Neural cell (in vitro differentiated cells): Measurements from ENCODE around the gene CRPPA. TPM values are rescaled to one million over a fixed set of nuclear protein-coding genes. Genes with fewer than 3 reads are reported as not detected.

Experiments
- H2AFZ ChIP-seq: fragments of 200-600, 300-800 bp; sonication (generic), shearing (Covaris generic); 2 replicates; pipeline ENCODE4 v1.6.0; 2014; ENCODE audit warnings: low read depth, mild to moderate bottlenecking, antibody characterized with exemption, low read length, moderate library complexity
- H3F3A ChIP-seq: fragments of 200-600 bp; shearing (Covaris generic); 2 replicates; pipeline ENCODE4 v1.6.1; 2016; ENCODE audit warnings: mild to moderate bottlenecking, moderate library complexity, mixed read lengths, antibody characterized with exemption, low read length; ENCODE audit not compliant: insufficient read depth, poor library complexity, severe bottlenecking
- H3K27ac ChIP-seq: fragments of 200-600, 300-800 bp; sonication (generic), shearing (Covaris generic); 2 replicates; pipeline ENCODE4 v1.5.1; 2014; ENCODE audit warnings: mild to moderate bottlenecking, low read length, moderate library complexity
- H3K27me3 ChIP-seq: fragments of 300-800, 200-600 bp; sonication (generic), shearing (Covaris generic); 2 replicates; pipeline ENCODE4 v1.6.0; 2014; ENCODE audit warnings: mild to moderate bottlenecking, low read depth, low read length, moderate library complexity; ENCODE audit not compliant: insufficient read depth
- H3K36me3 ChIP-seq: fragments of 300-800, 200-600 bp; sonication (generic), shearing (Covaris generic); 2 replicates; pipeline ENCODE4 v1.5.1; 2014; ENCODE audit warnings: mild to moderate bottlenecking, antibody characterized with exemption, low read length, moderate library complexity; ENCODE audit not compliant: insufficient read depth
- H3K4me2 ChIP-seq: fragments of 300-800, 200-600 bp; sonication (generic), shearing (Covaris generic); 2 replicates; pipeline ENCODE4 v1.6.0; 2014; ENCODE audit warnings: mild to moderate bottlenecking, low read length
- H3K4me3 ChIP-seq: fragments of 300-800, 200-600 bp; sonication (generic), shearing (Covaris generic); 2 replicates; pipeline ENCODE4 v1.5.1; 2014; ENCODE audit warnings: mild to moderate bottlenecking, low read length, moderate library complexity
- H3K79me2 ChIP-seq: fragments of 200-600 bp; shearing (Covaris generic); replicated peaks from 2 replicates; pipeline ENCODE4 v1.6.0; 2014; ENCODE audit warnings: mild to moderate bottlenecking, low read length, moderate library complexity; ENCODE audit not compliant: insufficient read depth
- H3K9ac ChIP-seq: fragments of 300-800, 200-600 bp; sonication (generic), shearing (Covaris generic); 2 replicates; pipeline ENCODE4 v1.6.1; 2016; ENCODE audit warnings: mild to moderate bottlenecking, low read length, mixed read lengths
- H3K9me2 ChIP-seq: fragments of 200-600 bp; shearing (Covaris generic); 2 replicates; pipeline ENCODE4 v1.6.1; 2016; ENCODE audit warnings: mild to moderate bottlenecking, low read length, mixed read lengths; ENCODE audit not compliant: insufficient read depth
- H3K9me3 ChIP-seq: fragments of 200-600, 300-800 bp; sonication (generic), shearing (Covaris generic); 2 replicates; pipeline ENCODE4 v1.6.1; 2016; ENCODE audit warnings: mild to moderate bottlenecking, mixed run types, low read length, moderate library complexity, mixed read lengths
- H4K20me1 ChIP-seq: fragments of 200-600 bp; shearing (Covaris generic); 2 replicates; pipeline ENCODE4 v1.6.1; 2016; ENCODE audit warnings: mild to moderate bottlenecking, mixed run types; ENCODE audit not compliant: insufficient read depth
- EP300 ChIP-seq: fragments of 450-650 bp; conservative IDR thresholded peaks from 2 replicates; pipeline ENCODE4 v1.6.1; 2014; ENCODE audit warnings: antibody characterized with exemption, mild to moderate bottlenecking, moderate library complexity; ENCODE audit not compliant: poor library complexity, severe bottlenecking
- EZH2 ChIP-seq: fragments of 200-600, 300-800 bp; shearing (Covaris generic), sonication (generic); IDR thresholded peaks from 2 replicates; pipeline ENCODE4 v1.6.1; 2014; ENCODE audit warnings: antibody characterized with exemption, low read length, borderline replicate concordance, mild to moderate bottlenecking; ENCODE audit not compliant: insufficient read depth, poor library complexity, severe bottlenecking
- MXI1 ChIP-seq: fragments of 450-650 bp; conservative IDR thresholded peaks from 2 replicates; pipeline ENCODE4 v1.6.1; 2014; ENCODE audit warnings: antibody characterized with exemption, mild to moderate bottlenecking; ENCODE audit not compliant: poor library complexity, severe bottlenecking
- POLR2AphosphoS5 ChIP-seq: IDR thresholded peaks from 2 replicates; pipeline ENCODE4 v1.6.1; 2012
- RAD21 ChIP-seq: fragments of 450-650 bp; conservative IDR thresholded peaks from 2 replicates; pipeline ENCODE4 v1.6.1; 2014; ENCODE audit warnings: antibody characterized with exemption, mild to moderate bottlenecking, moderate library complexity
- REST ChIP-seq: IDR thresholded peaks from 2 replicates; pipeline ENCODE4 v1.6.1; 2012; ENCODE audit warnings: borderline replicate concordance
- SMC3 ChIP-seq: fragments of 450-650 bp; conservative IDR thresholded peaks from 2 replicates; pipeline ENCODE4 v1.6.1; 2014; ENCODE audit warnings: antibody characterized with exemption, mild to moderate bottlenecking, moderate library complexity; ENCODE audit not compliant: poor library complexity
- TAF1 ChIP-seq: IDR thresholded peaks from 2 replicates; pipeline ENCODE4 v1.6.1; 2012; ENCODE audit warnings: low read depth
- polyA plus RNA-seq: library from polyadenylated mRNA; depleted of rRNA; stranded (reverse); fragments of >200 nt; gene quantifications from 2 replicates; pipeline ENCODE4 v1.2.3, GENCODE V29; 2014
- TF ChIP-seq, protein P1 (sequence below): fragments of 450-650 bp; IDR thresholded peaks from 2 replicates; pipeline ENCODE4 v1.5.1; 2014; ENCODE audit warnings: antibody characterized with exemption, mild to moderate bottlenecking, moderate library complexity; ENCODE audit not compliant: poor library complexity, severe bottlenecking

The CRPPA gene
- polyA plus RNA-seq, 1 donor from 2014 or later, result 0.05 TPM

- TF ChIP-seq EZH2 (no peak), POLR2AphosphoS5 (no peak), TAF1 (no peak), EP300 (no peak), SMC3 (no peak), RAD21 (no peak), MXI1 (no peak)
- TF ChIP-seq, protein P1, sequence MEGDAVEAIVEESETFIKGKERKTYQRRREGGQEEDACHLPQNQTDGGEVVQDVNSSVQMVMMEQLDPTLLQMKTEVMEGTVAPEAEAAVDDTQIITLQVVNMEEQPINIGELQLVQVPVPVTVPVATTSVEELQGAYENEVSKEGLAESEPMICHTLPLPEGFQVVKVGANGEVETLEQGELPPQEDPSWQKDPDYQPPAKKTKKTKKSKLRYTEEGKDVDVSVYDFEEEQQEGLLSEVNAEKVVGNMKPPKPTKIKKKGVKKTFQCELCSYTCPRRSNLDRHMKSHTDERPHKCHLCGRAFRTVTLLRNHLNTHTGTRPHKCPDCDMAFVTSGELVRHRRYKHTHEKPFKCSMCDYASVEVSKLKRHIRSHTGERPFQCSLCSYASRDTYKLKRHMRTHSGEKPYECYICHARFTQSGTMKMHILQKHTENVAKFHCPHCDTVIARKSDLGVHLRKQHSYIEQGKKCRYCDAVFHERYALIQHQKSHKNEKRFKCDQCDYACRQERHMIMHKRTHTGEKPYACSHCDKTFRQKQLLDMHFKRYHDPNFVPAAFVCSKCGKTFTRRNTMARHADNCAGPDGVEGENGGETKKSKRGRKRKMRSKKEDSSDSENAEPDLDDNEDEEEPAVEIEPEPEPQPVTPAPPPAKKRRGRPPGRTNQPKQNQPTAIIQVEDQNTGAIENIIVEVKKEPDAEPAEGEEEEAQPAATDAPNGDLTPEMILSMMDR, result no peak
- Histone ChIP-seq H3K4me3 (no peak overlapping the region), H3K27me3 (peaks cover 3% of the 10 kb centered on the region), H3K4me2 (no peak overlapping the region), H4K20me1 (no peaks in the 10 kb centered on the region), H3K9me3 (no peaks in the 10 kb centered on the region), H3F3A (no peaks in the 10 kb centered on the region), H3K27ac (no peak overlapping the region), H2AFZ (no peak overlapping the region), H3K79me2 (no peaks in the 10 kb centered on the region), H3K9me2 (no peaks in the 10 kb centered on the region), H3K36me3 (no peaks in the 10 kb centered on the region), H3K9ac (no peak overlapping the region)
Observed at GRCh38 chr7:16419126-16419525, 2.2 kb downstream of the CRPPA start.

DNA sequence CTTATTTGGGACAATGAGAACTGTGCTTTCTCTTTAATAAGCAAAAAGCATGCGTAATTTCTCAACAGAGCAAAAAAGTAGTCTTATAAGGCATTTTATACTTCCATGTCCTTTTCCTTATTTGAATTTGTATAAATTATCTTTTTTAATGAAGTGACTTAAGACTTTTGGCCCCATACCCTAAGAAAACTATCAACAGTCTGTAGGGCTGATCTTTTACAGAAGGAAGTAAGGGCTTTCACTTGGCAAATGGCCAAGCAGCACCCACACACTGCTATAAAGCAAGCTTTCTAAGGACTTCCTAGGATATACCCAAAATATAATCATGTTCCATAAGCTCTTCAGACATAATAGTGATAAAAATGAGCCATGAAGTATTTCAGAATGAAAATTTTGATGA lies 3.4 kb downstream of the CRPPA start:
- no peaks in the 10 kb centered on the region for H3K36me3 ChIP-seq
- H3F3A ChIP-seq, result no peaks in the 10 kb centered on the region
- H4K20me1 ChIP-seq, result no peaks in the 10 kb centered on the region
- no peak overlapping the region for H3K9ac ChIP-seq
- H3K4me3 ChIP-seq, result no peak overlapping the region
- H2AFZ ChIP-seq, result no peak overlapping the region
- H3K27ac ChIP-seq, result no peak overlapping the region
- TF ChIP-seq TAF1 (no peak), EP300 (no peak), SMC3 (no peak), RAD21 (no peak), POLR2AphosphoS5 (no peak), EZH2 (no peak), MXI1 (no peak), REST (no peak)
- TF ChIP-seq, protein P1, result no peak
- no peaks in the 10 kb centered on the region for H3K9me3 ChIP-seq
- H3K79me2 ChIP-seq, result no peaks in the 10 kb centered on the region
- peaks cover 3% of the 10 kb centered on the region for H3K27me3 ChIP-seq
- H3K4me2 ChIP-seq, result no peak overlapping the region
- no peaks in the 10 kb centered on the region for H3K9me2 ChIP-seq
